Endothelial cell of umbilical vein (primary cell): Measurements from ENCODE around the gene DCP2.

Source experiments
- EZH2 ChIP-seq: IDR thresholded peaks from 2 replicates; pipeline ENCODE4 v1.6.1; 2012; ENCODE audit warnings: borderline replicate concordance, low read depth, mild to moderate bottlenecking, moderate library complexity, low read length, inconsistent platforms; ENCODE audit not compliant: severe bottlenecking
- FOS ChIP-seq: IDR thresholded peaks from 2 replicates; pipeline ENCODE4 v1.6.1; 2011; ENCODE audit warnings: mild to moderate bottlenecking, low read length, moderate library complexity, borderline replicate concordance; ENCODE audit not compliant: insufficient read depth
- JUN ChIP-seq: IDR thresholded peaks from 2 replicates; pipeline ENCODE4 v1.6.1; 2011; ENCODE audit warnings: borderline replicate concordance, low read depth; ENCODE audit not compliant: insufficient read length, insufficient read depth
- MYC ChIP-seq: IDR thresholded peaks from one replicate; pipeline ENCODE4 v1.6.1; 2011; ENCODE audit warnings: mild to moderate bottlenecking, low read depth, low read length
- POLR2A ChIP-seq: IDR thresholded peaks from 2 replicates; pipeline ENCODE4 v1.6.1; 2012; ENCODE audit warnings: low read depth, mild to moderate bottlenecking, control low read depth, low read length
- POLR2AphosphoS5 ChIP-seq: IDR thresholded peaks from 2 replicates; pipeline ENCODE4 v1.6.1; 2012; ENCODE audit warnings: low read depth, mild to moderate bottlenecking, control low read depth, low read length, moderate library complexity; ENCODE audit not compliant: insufficient read depth
- TF ChIP-seq, protein P1 (sequence below), 2 donors: IDR thresholded peaks; 1 replicate in 1 of 2; 2 replicates in 1 of 2; pipeline ENCODE4 v1.5.1; 2011; ENCODE audit warnings: low read length in 2 of 2, mild to moderate bottlenecking in 2 of 2, moderate library complexity in 2 of 2, control low read depth in 1 of 2, inconsistent platforms in 1 of 2, low read depth in 1 of 2; ENCODE audit not compliant: insufficient read depth in 1 of 2; ENCODE audit errors: extremely low read depth in 1 of 2
- TF ChIP-seq, protein P2 (sequence below): IDR thresholded peaks from 2 replicates; pipeline ENCODE4 v1.6.1; 2011; ENCODE audit not compliant: insufficient read depth, insufficient read length

DNA sequence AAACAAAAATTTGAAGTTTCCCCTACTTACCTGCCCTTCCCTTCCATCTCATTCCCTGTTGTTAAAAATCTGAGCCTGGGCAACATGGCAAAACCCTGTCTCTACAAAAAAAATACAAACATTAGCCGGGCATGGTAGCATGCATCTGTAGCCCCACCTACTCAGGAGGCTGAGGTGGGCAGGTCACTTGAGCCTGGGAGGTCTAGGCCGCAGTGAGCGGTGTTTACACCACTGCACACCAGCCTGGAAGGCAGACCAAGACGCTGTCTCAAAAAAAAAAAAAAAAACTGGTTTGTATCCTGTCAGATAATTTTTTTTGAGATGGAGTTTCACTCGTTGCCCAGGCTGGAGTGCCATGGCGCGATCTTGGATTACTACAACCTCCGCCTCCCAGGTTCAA lies 38.3 kb upstream of the DCP2 start:
- TF ChIP-seq POLR2A (no peak), MYC (no peak), EZH2 (no peak), POLR2AphosphoS5 (no peak), JUN (no peak), FOS (no peak)
- TF ChIP-seq, protein P1, sequence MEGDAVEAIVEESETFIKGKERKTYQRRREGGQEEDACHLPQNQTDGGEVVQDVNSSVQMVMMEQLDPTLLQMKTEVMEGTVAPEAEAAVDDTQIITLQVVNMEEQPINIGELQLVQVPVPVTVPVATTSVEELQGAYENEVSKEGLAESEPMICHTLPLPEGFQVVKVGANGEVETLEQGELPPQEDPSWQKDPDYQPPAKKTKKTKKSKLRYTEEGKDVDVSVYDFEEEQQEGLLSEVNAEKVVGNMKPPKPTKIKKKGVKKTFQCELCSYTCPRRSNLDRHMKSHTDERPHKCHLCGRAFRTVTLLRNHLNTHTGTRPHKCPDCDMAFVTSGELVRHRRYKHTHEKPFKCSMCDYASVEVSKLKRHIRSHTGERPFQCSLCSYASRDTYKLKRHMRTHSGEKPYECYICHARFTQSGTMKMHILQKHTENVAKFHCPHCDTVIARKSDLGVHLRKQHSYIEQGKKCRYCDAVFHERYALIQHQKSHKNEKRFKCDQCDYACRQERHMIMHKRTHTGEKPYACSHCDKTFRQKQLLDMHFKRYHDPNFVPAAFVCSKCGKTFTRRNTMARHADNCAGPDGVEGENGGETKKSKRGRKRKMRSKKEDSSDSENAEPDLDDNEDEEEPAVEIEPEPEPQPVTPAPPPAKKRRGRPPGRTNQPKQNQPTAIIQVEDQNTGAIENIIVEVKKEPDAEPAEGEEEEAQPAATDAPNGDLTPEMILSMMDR (IDR thresholded peaks at IDR 0.05; ENCODE audit: extremely low read depth in 1 of 2, insufficient read depth in 1 of 2, low read depth in 1 of 2, low read length in 2 of 2), result no peak
- TF ChIP-seq, protein P2, sequence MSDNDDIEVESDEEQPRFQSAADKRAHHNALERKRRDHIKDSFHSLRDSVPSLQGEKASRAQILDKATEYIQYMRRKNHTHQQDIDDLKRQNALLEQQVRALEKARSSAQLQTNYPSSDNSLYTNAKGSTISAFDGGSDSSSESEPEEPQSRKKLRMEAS, result no peak
